HG02798 (cell line): ENCODE results near the gene XNDC1N.
"Not testable (repeated sequence)": the region's sequence is repeated elsewhere in the genome, so short reads cannot be mapped to it uniquely, and the experiment has no call there.

Experiments used
- ATAC-seq: cut with Tn5 transposase; IDR thresholded peaks from one replicate; pipeline ENCODE4 v1.9.1; 2021; ENCODE audit warnings: mild to moderate bottlenecking; ENCODE audit not compliant: unreplicated experiment, poor library complexity

The XNDC1N gene

DNA sequence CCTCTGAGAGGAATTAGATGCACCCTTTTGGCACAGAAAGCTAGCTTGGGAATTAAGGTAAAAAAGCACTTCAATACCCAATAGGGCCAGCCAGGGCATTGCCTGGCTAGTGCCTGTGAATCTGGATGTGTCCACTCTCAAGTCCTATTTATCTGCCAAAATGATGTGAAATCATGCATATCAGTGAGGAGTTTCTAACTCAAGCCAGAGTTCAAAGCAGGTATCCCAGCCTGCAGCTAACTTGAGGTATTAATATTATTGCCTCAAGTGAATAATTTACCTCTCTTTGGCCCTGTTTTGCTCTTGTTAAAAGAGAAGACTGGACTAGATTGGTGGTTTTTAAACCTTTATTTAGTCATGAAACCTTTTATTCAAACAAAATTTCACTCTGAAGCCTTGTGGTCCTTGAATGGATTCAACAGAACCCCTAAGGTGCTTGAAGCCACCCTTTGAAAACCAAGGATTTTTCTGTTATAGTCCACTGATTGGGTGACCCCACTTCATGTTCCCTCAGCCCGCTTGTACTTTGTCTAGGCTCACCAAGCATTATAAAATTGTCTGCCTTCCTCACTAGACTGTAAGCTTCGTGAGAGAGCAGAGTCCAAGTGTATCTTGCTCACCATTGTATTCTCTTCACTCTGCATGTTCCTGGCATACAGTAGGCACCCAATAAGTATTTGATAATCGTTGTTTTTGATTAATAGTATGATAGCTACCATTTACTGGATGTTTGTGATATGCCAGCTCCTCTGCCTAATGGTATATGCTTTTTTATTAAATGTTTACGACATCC is 4.9 kb upstream of the XNDC1N start:
- ATAC-seq: no peak

DNA sequence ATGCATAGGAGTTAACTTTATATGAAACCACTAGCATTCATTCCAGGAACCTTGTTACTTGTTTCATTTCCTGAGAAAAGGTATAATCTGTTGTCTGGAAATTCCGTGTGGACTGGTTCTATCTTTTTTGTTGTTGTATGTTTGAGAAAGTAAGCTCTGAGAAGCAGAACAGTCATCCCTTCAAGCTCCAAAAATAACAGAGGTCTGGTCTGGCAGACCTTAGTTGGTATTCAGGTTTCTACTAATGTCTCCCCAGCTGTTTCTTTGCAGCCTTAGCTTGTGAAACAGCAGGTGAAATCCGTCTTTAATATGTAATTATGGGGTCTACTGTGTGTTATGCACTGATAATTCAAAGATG is 2.8 kb upstream of the XNDC1N start:
- ATAC-seq: no peak

DNA sequence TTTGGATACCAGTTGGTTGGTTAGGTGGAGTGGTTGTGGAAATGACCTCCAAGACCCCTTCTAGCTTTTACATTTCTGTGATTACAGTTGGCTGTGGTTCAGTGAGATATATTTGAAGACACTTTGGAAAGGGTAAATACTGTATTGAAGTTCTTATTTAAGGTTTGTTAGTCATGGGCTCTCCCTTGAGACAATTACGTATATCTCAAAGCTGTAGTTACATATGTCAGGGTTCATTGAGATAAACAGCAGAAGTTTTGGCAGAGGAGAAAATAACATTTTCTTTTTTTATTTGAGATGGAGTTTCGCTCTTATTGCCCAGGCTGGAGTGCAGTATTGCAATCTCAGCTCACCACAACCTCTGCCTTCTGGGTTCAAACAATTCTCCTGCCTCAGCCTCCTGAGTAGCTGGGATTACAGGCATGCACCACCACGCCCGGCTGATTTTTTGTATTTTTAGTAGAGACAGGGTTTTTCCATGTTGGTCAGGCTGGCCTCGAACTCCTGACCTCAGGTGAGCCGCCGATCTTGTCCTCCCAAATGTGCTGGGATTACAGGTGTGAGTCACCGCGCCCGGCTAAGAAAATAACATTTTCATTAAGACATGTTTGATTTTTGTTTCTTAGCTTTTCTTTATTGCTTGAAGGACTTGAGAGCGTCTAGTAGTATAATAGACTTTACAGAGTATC is 2.3 kb upstream of the XNDC1N start:
- ATAC-seq: no peak

DNA sequence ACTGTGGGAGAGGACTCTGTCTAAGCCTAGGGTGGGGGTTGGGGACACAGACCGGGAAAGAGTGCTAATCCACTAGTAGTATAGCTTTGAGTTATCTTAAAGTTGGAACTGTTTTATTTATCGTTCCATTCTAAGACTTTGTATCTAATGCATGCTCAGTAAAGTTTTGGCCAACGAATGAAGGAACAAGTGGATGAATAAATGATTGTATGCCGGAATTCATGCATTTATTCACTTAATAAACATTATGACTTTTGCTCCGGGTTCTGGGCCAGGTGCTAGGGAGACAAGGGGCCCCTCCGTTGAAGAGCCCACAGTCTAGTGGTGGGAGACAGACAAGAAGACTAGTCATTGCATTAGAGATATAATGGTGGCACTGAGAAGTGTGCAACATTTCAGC is 1.1 kb upstream of the XNDC1N start:
- no peak for ATAC-seq

DNA sequence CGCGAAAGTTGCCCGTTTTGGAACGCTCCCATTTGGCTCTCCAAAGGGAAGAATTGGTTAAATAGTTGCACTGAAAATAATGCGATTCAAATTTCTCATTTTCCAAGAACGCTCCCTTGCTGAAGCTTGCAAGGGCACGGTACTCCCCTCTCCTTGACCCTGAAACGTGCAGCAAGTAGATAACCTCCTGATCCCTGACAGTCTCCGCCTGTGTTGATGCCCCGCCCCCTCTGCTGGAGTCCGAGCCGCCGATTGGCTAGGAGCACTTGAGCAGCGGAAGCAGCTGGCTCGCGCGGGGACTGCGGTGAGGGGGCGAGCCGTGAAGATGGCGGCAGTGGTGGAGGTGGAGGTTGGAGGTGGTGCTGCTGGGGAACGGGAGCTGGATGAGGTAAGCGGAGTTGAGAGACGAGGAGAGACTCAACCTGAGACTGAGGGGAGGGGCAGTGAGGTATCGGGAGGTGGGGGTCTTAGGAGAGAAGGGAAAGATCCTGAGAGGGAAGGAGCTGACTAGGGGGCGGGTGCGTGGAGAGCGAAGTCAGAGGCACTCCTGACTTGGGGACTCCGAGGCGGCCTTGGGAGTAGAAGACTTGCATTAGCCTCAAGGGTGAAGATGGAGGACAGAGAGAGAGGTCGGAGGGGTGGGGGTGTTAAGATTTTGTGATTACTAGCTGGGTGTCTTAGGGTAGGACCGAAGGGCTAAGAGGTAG is 496 bp upstream of the XNDC1N start, which contains the start of gene RNF121:
Gene RNF121 (plus strand): TSS at position 310 of the 707 bp plus-strand sequence. CDS start 16 bp downstream, at position 326.
- ATAC-seq: peak; percentile 90

DNA sequence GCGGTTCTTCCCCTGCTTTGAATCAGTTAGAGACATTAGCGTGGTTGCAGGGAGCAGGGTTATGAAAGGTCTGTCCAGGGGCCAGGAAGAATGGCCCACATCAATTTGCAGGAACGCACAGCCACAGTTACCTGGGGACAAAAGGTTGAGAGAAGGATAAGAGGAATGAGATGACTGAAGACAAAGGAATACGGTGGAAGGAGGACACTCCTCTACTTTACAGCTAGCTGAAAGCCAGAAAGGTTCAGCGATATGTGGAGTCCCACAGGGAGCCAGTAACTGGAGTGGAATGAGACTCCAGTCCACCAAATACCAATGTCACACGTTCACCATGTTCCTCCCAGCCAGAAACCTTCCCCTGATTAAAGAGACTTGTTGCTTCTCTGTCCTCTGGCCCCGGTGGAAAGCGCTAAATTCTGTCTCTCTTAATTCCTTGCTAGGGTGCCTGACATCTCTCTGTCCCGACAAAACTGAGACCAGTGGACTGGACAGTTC is 10.7 kb downstream of the XNDC1N start:
- no peak for ATAC-seq

DNA sequence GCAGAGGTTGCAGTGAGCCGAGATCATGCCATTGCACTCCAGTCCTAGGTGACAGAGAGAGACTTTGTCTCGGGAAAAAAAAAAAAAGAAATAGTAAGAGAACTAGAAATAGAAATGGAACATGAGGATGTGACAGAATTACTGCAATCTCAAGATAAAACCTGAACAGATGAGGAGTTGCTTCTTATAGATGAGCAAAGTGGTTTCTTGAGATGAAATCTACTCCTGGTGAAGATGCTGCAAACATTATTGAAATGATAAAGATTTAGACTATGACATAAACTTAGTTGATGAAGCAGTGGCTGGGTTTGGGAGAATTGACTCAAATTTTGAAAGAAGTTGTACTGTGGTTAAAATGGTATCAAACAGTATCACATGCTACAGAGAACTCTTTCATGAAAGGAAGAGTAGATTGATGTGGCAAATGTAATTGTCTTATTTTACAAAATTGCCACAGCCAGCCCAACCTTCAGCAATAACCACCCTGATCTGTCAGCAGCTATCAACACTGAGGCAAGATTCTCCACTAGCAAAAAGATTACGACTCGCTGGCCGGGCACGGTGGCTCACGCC is 13.7 kb downstream of the XNDC1N start:
- no peak for ATAC-seq

DNA sequence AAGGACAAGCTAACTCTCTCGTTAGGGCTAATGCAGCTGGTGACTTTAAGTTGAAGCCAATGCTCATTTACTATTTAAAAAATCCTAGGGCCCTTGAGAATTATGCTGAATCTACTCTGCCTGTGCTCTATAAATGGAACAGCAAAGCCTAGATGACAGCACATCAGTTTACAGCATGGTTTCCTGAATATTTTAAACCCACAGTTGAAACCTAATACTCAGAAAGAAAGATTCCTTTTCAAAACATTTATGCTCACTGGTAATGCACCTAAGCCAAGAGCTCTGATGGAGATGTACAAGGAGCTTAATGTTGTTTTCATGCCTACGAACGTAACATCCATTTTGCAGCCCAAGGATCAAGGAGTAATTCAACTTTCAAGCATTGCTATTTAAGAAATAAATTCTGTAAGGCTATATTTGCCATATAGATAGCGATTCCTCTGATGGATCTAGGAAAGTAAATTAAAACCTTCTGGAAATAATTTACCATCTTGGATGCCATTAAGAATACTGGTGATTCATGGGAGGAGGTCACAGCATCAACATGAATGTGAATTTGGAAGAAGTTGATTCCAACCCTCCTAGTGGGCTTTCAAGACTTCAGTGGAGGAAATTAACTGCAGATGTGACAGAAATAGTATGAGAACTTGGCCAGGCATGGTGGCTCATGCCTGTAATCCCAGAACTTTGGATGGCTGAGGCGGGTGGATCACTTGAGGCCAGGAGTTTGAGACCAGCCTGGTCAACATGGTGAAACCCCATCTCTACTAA is 14.5 kb downstream of the XNDC1N start:
- no peak for ATAC-seq

DNA sequence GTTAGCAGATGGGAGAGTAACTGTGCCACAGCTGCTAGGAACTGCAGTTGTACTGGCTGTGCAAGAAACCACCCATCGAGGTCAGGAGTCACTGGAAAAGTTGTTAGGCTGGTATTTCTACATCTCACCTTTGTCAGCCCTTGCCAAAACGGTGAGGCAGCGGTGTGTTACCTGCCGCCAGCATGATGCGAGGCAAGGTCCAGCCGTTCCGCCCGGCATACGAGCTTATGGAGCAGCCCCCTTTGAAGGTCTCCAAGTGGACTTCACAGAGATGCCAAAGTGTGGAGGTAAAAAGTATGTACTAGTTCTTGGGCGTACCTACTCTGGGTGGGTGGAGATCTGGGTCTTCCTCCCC is 16.4 kb downstream of the XNDC1N start:
- not testable (repeated sequence) for ATAC-seq

DNA sequence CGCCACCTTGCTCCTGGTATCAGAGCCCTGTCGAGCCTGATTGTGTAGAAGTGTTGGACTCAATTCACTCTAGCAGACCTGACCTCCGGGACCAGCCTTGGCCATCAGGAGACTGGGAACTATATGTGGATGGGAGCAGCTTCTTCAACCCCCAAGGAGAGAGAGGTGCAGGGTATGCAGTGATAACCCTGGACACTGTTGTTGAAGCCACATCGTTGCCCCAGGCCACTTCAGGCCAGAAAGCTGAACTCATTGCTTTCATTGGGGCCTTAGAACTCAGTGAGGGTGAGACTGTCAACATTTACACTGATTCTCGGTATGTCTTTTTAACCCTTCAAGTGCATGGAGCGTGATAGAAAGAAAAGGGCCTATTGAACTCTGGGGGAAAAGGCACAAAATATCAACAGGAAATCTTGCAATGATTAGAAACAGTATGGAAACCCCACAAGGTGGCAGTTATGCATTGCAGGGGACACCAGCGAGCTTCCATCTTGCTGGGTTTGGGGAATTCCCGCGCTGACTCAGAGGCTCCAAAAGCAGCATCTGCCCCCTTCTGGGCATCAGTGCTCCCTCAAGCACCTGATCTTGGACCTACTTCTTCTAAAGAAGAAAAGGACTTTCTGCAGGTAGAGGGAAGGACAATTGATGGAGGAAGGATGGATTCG is 16.9 kb downstream of the XNDC1N start:
- not testable (repeated sequence) for ATAC-seq

DNA sequence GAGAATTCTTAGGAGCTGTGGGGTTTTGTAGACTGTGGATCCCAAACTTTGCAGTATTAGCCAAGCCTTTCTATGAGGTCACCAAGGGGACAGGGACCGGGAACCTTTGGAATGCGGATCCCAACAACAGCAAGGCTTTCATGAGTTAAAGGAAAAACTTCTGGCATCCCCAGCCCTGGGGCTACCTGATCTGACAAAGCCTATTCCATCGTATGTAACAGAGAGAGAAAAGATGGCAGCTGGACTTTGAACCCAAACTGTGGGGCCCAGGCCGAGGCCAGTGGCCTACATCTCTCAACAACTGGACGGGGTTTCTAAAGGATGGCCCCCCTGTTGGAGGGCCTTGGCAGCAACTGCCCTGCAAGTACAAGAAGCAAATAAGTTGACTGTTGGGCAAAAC is 17.6 kb downstream of the XNDC1N start:
- ATAC-seq: not testable (repeated sequence)

DNA sequence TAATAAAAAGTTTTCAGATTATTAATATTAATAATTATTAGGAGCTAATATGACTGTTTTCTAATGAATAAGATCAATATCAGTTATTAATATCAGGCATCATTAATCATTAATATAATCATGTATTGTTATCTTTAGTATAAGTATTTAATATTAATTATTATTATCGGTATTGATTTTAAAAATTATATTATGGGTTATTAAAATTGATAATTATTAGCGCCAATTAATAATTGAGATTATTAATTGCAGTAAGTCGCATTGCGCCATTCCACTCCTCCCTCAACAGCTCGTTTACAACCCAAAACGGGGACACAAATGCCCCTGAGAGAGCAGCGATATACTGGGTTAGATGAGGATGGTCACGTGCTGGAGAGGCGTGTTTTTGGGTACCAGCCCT is 20.2 kb downstream of the XNDC1N start:
- no peak for ATAC-seq

DNA sequence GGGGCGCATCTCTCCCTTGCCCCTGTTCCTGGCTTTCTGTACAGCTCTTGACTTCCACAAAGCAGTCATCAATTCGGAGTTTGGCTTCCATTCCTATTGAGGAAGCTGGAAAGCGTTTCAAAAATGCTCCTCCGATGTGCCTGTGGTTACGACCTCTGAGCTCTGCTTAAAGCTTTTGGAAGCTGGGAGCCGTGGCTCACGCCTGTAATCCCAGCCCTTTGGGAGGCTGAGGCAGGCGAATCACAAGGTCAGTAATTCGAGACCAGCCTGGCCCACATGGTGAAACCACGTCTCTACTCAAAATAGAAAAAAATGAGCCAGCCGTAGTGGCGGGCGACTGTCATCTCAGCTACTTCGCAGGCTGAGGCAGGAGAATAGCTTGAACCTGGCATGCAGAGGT is 27.3 kb downstream of the XNDC1N start:
- ATAC-seq: not testable (repeated sequence)

DNA sequence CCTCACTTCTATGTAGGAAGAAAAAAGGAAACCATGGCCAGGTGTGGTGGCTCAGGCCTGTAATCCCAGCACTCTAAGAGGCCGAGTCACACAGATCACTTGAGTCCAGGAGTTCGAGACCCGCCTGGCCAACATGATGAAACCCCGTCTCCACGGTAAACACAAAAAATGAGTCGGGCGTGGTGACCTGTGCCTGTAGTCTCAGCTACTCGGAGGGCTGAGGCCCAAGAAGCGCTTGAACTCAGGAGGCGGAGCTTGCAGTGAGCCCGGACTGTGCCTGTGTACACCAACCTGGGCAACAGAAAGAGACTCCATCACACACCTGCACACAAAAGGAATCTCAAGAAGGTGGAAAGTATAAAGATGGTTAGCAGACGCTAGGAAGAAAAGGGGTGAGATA is 32.4 kb downstream of the XNDC1N start:
- ATAC-seq: no peak

DNA sequence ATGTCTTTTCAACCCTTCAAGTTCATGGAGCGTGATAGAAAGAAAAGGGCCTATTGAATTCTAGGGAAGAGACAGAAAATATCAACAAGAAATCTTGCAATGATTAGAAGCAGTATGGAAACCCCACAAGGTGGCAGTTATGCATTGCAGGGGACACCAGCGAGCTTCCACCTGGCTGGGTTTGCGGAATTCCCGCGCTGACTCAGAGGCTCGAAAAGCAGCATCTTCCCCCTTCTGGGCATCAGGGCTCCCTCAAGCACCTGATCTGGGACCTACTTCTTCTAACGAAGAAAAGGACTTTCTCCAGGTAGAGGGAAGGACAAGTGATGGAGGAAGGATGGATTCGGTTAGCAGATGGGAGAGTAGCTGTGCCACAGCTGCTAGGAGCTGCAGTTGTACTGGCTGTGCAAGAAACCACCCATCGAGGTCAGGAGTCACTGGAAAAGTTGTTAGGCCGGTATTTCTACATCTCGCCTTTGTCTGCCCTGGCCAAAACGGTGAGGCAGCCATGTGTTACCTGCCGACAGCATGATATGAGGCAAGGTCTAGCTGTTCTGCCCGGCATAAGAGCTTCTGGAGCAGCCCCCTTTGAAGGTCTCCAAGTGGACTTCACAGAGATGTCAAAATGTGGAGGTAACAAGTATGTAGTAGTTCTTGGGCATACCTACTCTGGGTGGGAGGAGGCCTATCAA is 39.1 kb downstream of the XNDC1N start:
- not testable (repeated sequence) for ATAC-seq

DNA sequence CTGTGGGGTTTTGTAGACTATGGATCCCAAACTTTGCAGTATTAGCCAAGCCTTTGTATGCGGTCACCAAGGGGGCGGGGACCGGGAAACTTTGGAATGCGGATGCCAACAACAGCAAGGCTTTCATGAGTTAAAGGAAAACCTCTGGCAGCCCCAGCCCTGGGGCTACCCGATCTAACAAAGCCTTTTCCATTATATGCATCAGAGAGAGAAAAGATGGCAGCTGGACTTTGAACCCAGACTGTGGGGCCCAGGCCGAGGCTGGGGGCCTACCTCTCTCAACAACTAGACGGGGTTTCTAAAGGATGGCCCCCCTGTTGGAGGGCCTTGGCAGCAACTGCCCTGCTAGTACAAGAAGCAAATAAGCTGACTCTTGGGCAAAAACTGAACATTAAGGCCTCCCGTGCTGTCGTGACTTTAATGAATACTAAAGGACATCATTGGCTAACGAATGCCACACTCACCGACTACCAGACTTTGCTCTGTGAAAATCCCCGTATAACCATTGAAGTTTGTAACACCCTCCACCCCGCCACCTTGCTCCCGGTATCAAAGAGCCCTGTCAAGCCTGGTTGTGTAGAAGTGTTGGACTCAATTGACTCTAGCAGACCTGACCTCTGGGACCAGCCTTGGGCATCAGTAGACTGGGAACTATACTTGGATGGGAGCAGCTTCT is 39.9 kb downstream of the XNDC1N start:
- not testable (repeated sequence) for ATAC-seq

DNA sequence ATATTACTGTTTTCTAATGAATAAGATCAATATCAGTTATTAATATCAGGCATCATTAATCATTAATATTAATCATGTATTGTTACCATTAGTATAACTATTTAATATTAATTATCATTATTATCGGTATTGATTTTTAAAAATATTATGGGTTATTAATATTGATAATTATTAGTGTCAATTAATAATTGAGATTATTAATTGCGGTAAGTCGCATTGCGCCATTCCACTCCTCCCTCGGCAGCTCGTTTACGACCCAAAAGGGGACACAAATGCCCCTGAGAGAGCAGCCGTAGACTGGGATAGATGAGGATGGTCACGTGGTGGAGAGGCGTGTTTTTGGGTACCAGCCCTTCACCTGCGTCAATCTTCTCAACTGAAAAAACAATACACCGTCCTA is 42.6 kb downstream of the XNDC1N start:
- not testable (repeated sequence) for ATAC-seq
